Measurements from ENCODE around the gene ZNF141.

ZNF141 gene

GRCh38 chr4:304969-305680 lies 32.5 kb upstream of the ZNF141 start, which contains the start of gene ZNF732:
Gene ZNF732, minus strand, starts transcription at chr4:305474. Its CDS starts 164 bp downstream, at chr4:305310.
- peak; percentile 97 for ATAC-seq

GRCh38 chr4:306551-306961 lies 31.1 kb upstream of the ZNF141 start:
- no peak for ATAC-seq
- no peak for TF ChIP-seq GLIS3 (CRISPR knock-in tag; IDR thresholded peaks at IDR 0.05)
- TF ChIP-seq PPARA (CRISPR knock-in tag; IDR thresholded peaks at IDR 0.05; ENCODE audit: borderline replicate concordance), result no peak
- TF ChIP-seq, protein P1, sequence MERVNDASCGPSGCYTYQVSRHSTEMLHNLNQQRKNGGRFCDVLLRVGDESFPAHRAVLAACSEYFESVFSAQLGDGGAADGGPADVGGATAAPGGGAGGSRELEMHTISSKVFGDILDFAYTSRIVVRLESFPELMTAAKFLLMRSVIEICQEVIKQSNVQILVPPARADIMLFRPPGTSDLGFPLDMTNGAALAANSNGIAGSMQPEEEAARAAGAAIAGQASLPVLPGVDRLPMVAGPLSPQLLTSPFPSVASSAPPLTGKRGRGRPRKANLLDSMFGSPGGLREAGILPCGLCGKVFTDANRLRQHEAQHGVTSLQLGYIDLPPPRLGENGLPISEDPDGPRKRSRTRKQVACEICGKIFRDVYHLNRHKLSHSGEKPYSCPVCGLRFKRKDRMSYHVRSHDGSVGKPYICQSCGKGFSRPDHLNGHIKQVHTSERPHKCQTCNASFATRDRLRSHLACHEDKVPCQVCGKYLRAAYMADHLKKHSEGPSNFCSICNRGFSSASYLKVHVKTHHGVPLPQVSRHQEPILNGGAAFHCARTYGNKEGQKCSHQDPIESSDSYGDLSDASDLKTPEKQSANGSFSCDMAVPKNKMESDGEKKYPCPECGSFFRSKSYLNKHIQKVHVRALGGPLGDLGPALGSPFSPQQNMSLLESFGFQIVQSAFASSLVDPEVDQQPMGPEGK (CRISPR knock-in tag; IDR thresholded peaks at IDR 0.05; ENCODE audit: borderline replicate concordance), result no peak
- no peak for TF ChIP-seq TSHZ2 (CRISPR knock-in tag; IDR thresholded peaks at IDR 0.05)
- TF ChIP-seq ESRRG (CRISPR knock-in tag; IDR thresholded peaks at IDR 0.05), result no peak
- TF ChIP-seq, protein P2, sequence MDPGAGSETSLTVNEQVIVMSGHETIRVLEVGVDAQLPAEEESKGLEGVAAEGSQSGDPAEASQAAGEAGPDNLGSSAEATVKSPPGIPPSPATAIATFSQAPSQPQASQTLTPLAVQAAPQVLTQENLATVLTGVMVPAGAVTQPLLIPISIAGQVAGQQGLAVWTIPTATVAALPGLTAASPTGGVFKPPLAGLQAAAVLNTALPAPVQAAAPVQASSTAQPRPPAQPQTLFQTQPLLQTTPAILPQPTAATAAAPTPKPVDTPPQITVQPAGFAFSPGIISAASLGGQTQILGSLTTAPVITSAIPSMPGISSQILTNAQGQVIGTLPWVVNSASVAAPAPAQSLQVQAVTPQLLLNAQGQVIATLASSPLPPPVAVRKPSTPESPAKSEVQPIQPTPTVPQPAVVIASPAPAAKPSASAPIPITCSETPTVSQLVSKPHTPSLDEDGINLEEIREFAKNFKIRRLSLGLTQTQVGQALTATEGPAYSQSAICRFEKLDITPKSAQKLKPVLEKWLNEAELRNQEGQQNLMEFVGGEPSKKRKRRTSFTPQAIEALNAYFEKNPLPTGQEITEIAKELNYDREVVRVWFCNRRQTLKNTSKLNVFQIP (CRISPR knock-in tag; IDR thresholded peaks at IDR 0.05; ENCODE audit: borderline replicate concordance, low read depth), result no peak
- TF ChIP-seq, protein P3, sequence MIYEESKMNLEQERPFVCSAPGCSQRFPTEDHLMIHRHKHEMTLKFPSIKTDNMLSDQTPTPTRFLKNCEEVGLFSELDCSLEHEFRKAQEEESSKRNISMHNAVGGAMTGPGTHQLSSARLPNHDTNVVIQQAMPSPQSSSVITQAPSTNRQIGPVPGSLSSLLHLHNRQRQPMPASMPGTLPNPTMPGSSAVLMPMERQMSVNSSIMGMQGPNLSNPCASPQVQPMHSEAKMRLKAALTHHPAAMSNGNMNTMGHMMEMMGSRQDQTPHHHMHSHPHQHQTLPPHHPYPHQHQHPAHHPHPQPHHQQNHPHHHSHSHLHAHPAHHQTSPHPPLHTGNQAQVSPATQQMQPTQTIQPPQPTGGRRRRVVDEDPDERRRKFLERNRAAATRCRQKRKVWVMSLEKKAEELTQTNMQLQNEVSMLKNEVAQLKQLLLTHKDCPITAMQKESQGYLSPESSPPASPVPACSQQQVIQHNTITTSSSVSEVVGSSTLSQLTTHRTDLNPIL (CRISPR knock-in tag; IDR thresholded peaks at IDR 0.05; ENCODE audit: low read depth), result no peak
- no peak for TF ChIP-seq ZNF565 (CRISPR knock-in tag; conservative IDR thresholded peaks at IDR 0.05; ENCODE audit: low read depth)
- TF ChIP-seq OSR1 (CRISPR knock-in tag; IDR thresholded peaks at IDR 0.05), result no peak

More at GRCh38 chr4:304969-305680, 32.5 kb upstream of the ZNF141 start, which contains the start of gene ZNF732:
- TF ChIP-seq GLIS3 (CRISPR knock-in tag; IDR thresholded peaks at IDR 0.05) (no peak), SNAI2 (CRISPR knock-in tag; IDR thresholded peaks at IDR 0.05) (no peak), CSRNP3 (CRISPR knock-in tag; IDR thresholded peaks at IDR 0.05) (no peak), ZFP30 (CRISPR knock-in tag; IDR thresholded peaks at IDR 0.05) (no peak), ZNF8 (CRISPR knock-in tag; IDR thresholded peaks at IDR 0.05) (no peak), OSR1 (CRISPR knock-in tag; IDR thresholded peaks at IDR 0.05) (no peak), ISL1 (CRISPR knock-in tag; IDR thresholded peaks at IDR 0.05) (no peak), ARNTL (CRISPR knock-in tag; IDR thresholded peaks at IDR 0.05; ENCODE audit: borderline replicate concordance, low read depth) (no peak), PPARA (CRISPR knock-in tag; IDR thresholded peaks at IDR 0.05; ENCODE audit: borderline replicate concordance) (no peak), RARB (CRISPR knock-in tag; IDR thresholded peaks at IDR 0.05) (no peak), TCF4 (CRISPR knock-in tag; IDR thresholded peaks at IDR 0.05; ENCODE audit: borderline replicate concordance) (no peak), CSDC2 (CRISPR knock-in tag; IDR thresholded peaks at IDR 0.05) (no peak), BACH2 (CRISPR knock-in tag; IDR thresholded peaks at IDR 0.05; ENCODE audit: borderline replicate concordance) (no peak), ESRRG (CRISPR knock-in tag; IDR thresholded peaks at IDR 0.05) (no peak), TOX (CRISPR knock-in tag; IDR thresholded peaks at IDR 0.05; ENCODE audit: borderline replicate concordance) (no peak)
- TF ChIP-seq, protein P3 (CRISPR knock-in tag; IDR thresholded peaks at IDR 0.05; ENCODE audit: low read depth), result no peak
- TF ChIP-seq, protein P2 (CRISPR knock-in tag; IDR thresholded peaks at IDR 0.05; ENCODE audit: borderline replicate concordance, low read depth), result no peak

Measured in SK-N-SH treated with all-trans-retinoic acid at 6 μM for 48 hours (cell line).